NCI-H2107 treated with DMSO at 0.1 percent for 48 hours (cell line): ENCODE measurements around the gene AK5.

Experiments used
- DNase-seq: peaks from one replicate; lab custom pipeline; 2025; ENCODE audit not compliant: unreplicated experiment; lab: John Stamatoyannopoulos, UW

Gene AK5

GRCh38 chr1:77583483-77583882, 301.7 kb downstream of the AK5 start:
- no peak for DNase-seq

GRCh38 chr1:77584884-77585283, 303.1 kb downstream of the AK5 start:
- DNase-seq: no peak

- no peak for DNase-seq
Measured at GRCh38 chr1:77585610-77586314, 303.9 kb downstream of the AK5 start.

- no peak for DNase-seq
Measured at GRCh38 chr1:77589231-77589630, 307.4 kb downstream of the AK5 start.

- no peak for DNase-seq
Measured at GRCh38 chr1:77590651-77591050, 308.8 kb downstream of the AK5 start.

- no peak for DNase-seq
Measured at GRCh38 chr1:77592906-77593305, 311.1 kb downstream of the AK5 start.

- DNase-seq: peak; percentile 14
Measured at GRCh38 chr1:77594366-77595112, 312.7 kb downstream of the AK5 start.

GRCh38 chr1:77597310-77597709, 315.5 kb downstream of the AK5 start:
- no peak for DNase-seq

- peak; percentile 19 for DNase-seq
Measured at GRCh38 chr1:77605246-77606026, 323.6 kb downstream of the AK5 start.

GRCh38 chr1:77608893-77609292, 327.1 kb downstream of the AK5 start:
- DNase-seq: no peak
